NB4 (cell line): Measurements from ENCODE around the gene CCR7.

Source experiments
- DNase-seq: peaks from one replicate; pipeline ENCODE4 v3.0.0; 2010; ENCODE audit warnings: low read depth
- H3K4me3 ChIP-seq: one replicate; pipeline ENCODE4 v1.5.1; 2011; ENCODE audit warnings: mild to moderate bottlenecking, low read depth, low read length, moderate library complexity
- CTCF ChIP-seq: IDR thresholded peaks from one replicate; pipeline ENCODE4 v1.5.1; 2012; ENCODE audit warnings: low read depth, low read length
- MAX ChIP-seq: IDR thresholded peaks from 2 replicates; pipeline ENCODE4 v1.6.1; 2011; ENCODE audit warnings: low read depth, low read length
- MYC ChIP-seq: IDR thresholded peaks from 2 replicates; pipeline ENCODE4 v1.6.1; 2011; ENCODE audit warnings: low read depth, low read length
- POLR2A ChIP-seq: IDR thresholded peaks from 2 replicates; pipeline ENCODE4 v1.6.1; 2011; ENCODE audit warnings: mild to moderate bottlenecking; ENCODE audit not compliant: insufficient read length; ENCODE audit errors: extremely low read depth

CCR7 gene

GRCh38 chr17:40534371-40535189, 30.7 kb downstream of the CCR7 start:
- DNase-seq: no peak
- no peak overlapping the region for H3K4me3 ChIP-seq
- no peak for TF ChIP-seq MAX
- TF ChIP-seq CTCF: no peak
- no peak for TF ChIP-seq MYC
- TF ChIP-seq POLR2A: no peak

GRCh38 chr17:40533896-40534295, 31.4 kb downstream of the CCR7 start:
- H3K4me3 ChIP-seq: no peak overlapping the region
- DNase-seq: no peak
- TF ChIP-seq POLR2A: no peak
- TF ChIP-seq MAX: no peak
- TF ChIP-seq CTCF: no peak
- no peak for TF ChIP-seq MYC

- no peak overlapping the region for H3K4me3 ChIP-seq
- DNase-seq: no peak
- no peak for TF ChIP-seq POLR2A
- no peak for TF ChIP-seq CTCF
- TF ChIP-seq MAX: no peak
- TF ChIP-seq MYC: no peak
Observed at GRCh38 chr17:40532520-40533253, 32.6 kb downstream of the CCR7 start.

GRCh38 chr17:40531051-40531991, 34.0 kb downstream of the CCR7 start:
- DNase-seq: no peak
- TF ChIP-seq MYC (no peak), MAX (no peak), CTCF (no peak), POLR2A (no peak)
- H3K4me3 ChIP-seq: no peak overlapping the region

- TF ChIP-seq POLR2A (no peak), CTCF (no peak), MYC (no peak), MAX (no peak)
- no peak for DNase-seq
- no peak overlapping the region for H3K4me3 ChIP-seq
Observed at GRCh38 chr17:40530531-40530994, 34.7 kb downstream of the CCR7 start.
